Adrenal gland (tissue), 5 donors: ENCODE results near the gene TULP1.

Experiments used
- CTCF ChIP-seq, 6 experiments: fragments of 450-650 bp in 4 of 6; fragments of 200-600 bp in 2 of 6; sonication (generic) in 1 of 6; IDR thresholded peaks; 1 replicate in 5 of 6; 2 replicates in 1 of 6; pipeline versions ENCODE4 v1.5.1 to v1.8.0; 2016 to 2021; ENCODE audit warnings: antibody characterized with exemption in 6 of 6, mild to moderate bottlenecking in 2 of 6, moderate library complexity in 1 of 6
- POLR2A ChIP-seq, 2 donors: fragments of 450-650 bp; IDR thresholded peaks; one replicate each; pipeline ENCODE4 v1.6.1; 2017; ENCODE audit warnings: antibody characterized with exemption in 2 of 2, mild to moderate bottlenecking in 2 of 2, moderate library complexity in 1 of 2
- donor health status: DM: no; HTN: no; CAD: no.

GRCh38 chr6:35512006-35512405, 690 bp downstream of the TULP1 start:
- TF ChIP-seq CTCF (IDR thresholded peaks at IDR 0.05) (no peak), POLR2A (IDR thresholded peaks at IDR 0.05) (no peak)
